Measurements from ENCODE around the gene OSER1.
A peak's percentile ranks its signal among the peaks of the same experiment; 100 is the strongest.
"Not testable (repeated sequence)": the region's sequence is repeated elsewhere in the genome, so short reads cannot be mapped to it uniquely, and the experiment has no call there.

The OSER1 gene

GRCh38 chr20:44210406-44211176 is at the start of gene OSER1:
Gene OSER1 (minus strand): TSS chr20:44210771. CDS start chr20:44206957, 3,814 bp downstream.
- peak; percentile 98 for DNase-seq (ENCODE audit: low read depth, low spot score)

GRCh38 chr20:44258226-44258890 is 47.8 kb upstream of the OSER1 start:
- no peak for DNase-seq (ENCODE audit: low read depth, low spot score)

- DNase-seq (ENCODE audit: low read depth, low spot score): no peak
Observed at GRCh38 chr20:44256961-44257360, 46.4 kb upstream of the OSER1 start.

- no peak for DNase-seq (ENCODE audit: low read depth, low spot score)
Observed at GRCh38 chr20:44255942-44256341, 45.4 kb upstream of the OSER1 start.

GRCh38 chr20:44254073-44254472 is 43.5 kb upstream of the OSER1 start:
- DNase-seq (ENCODE audit: low read depth, low spot score): no peak

GRCh38 chr20:44253528-44253927 is 43.0 kb upstream of the OSER1 start:
- no peak for DNase-seq (ENCODE audit: low read depth, low spot score)

- DNase-seq (ENCODE audit: low read depth, low spot score): no peak
Observed at GRCh38 chr20:44251284-44251683, 40.7 kb upstream of the OSER1 start.

- no peak for DNase-seq (ENCODE audit: low read depth, low spot score)
Observed at GRCh38 chr20:44248410-44248759, 37.8 kb upstream of the OSER1 start.

GRCh38 chr20:44247586-44248409 is 37.2 kb upstream of the OSER1 start:
- DNase-seq (ENCODE audit: low read depth, low spot score): no peak

- no peak for DNase-seq (ENCODE audit: low read depth, low spot score)
Observed at GRCh38 chr20:44247131-44247571, 36.6 kb upstream of the OSER1 start, which contains the start of gene GDAP1L1. Gene GDAP1L1 (plus strand): TSS chr20:44247308. CDS start chr20:44247335, 27 bp downstream.

- no peak for DNase-seq (ENCODE audit: low read depth, low spot score)
Observed at GRCh38 chr20:44245977-44246376, 35.4 kb upstream of the OSER1 start.

GRCh38 chr20:44241796-44242195 is 31.2 kb upstream of the OSER1 start:
- DNase-seq (ENCODE audit: low read depth, low spot score): no peak

GRCh38 chr20:44236840-44237239 is 26.3 kb upstream of the OSER1 start:
- DNase-seq (ENCODE audit: low read depth, low spot score): not testable (repeated sequence)

- DNase-seq (ENCODE audit: low read depth, low spot score): no peak
Observed at GRCh38 chr20:44235702-44236101, 25.1 kb upstream of the OSER1 start.

GRCh38 chr20:44234566-44235317 is 24.2 kb upstream of the OSER1 start:
- DNase-seq (ENCODE audit: low read depth, low spot score): no peak

GRCh38 chr20:44233436-44234016 is 23.0 kb upstream of the OSER1 start:
- no peak for DNase-seq (ENCODE audit: low read depth, low spot score)

- not testable (repeated sequence) for DNase-seq (ENCODE audit: low read depth, low spot score)
Observed at GRCh38 chr20:44232469-44232856, 21.9 kb upstream of the OSER1 start.

- no peak for DNase-seq (ENCODE audit: low read depth, low spot score)
Observed at GRCh38 chr20:44231713-44232468, 21.3 kb upstream of the OSER1 start.

GRCh38 chr20:44231193-44231592 is 20.6 kb upstream of the OSER1 start:
- no peak for DNase-seq (ENCODE audit: low read depth, low spot score)

Measured in activated CD4-positive, CD25-positive, alpha-beta regulatory T cell treated with anti-CD3 and anti-CD28 coated beads, Interleukin-2, amount 50 U/mL, for 16 hours (primary cell).